ENCODE data around the gene VSIG10L2.

Gene VSIG10L2

GRCh38 chr11:125980436-125980835 lies 34.6 kb downstream of the VSIG10L2 start:
- no peak for ATAC-seq
- TF ChIP-seq ZC3H10 (CRISPR knock-in tag; IDR thresholded peaks at IDR 0.05) (no peak), ZNF70 (CRISPR knock-in tag; IDR thresholded peaks at IDR 0.05) (no peak), BACH2 (CRISPR knock-in tag; IDR thresholded peaks at IDR 0.05; ENCODE audit: borderline replicate concordance) (no peak), ZNF565 (CRISPR knock-in tag; conservative IDR thresholded peaks at IDR 0.05; ENCODE audit: low read depth) (no peak), ZFP30 (CRISPR knock-in tag; IDR thresholded peaks at IDR 0.05) (no peak), CSDC2 (CRISPR knock-in tag; IDR thresholded peaks at IDR 0.05) (no peak), ISL1 (CRISPR knock-in tag; IDR thresholded peaks at IDR 0.05) (no peak), POU6F1 (CRISPR knock-in tag; IDR thresholded peaks at IDR 0.05; ENCODE audit: borderline replicate concordance, low read depth) (no peak), ARNTL (CRISPR knock-in tag; IDR thresholded peaks at IDR 0.05; ENCODE audit: borderline replicate concordance, low read depth) (no peak), TOX (CRISPR knock-in tag; IDR thresholded peaks at IDR 0.05; ENCODE audit: borderline replicate concordance) (no peak), ZFP3 (CRISPR knock-in tag; IDR thresholded peaks at IDR 0.05) (no peak), ESRRG (CRISPR knock-in tag; IDR thresholded peaks at IDR 0.05) (no peak), TCF4 (CRISPR knock-in tag; IDR thresholded peaks at IDR 0.05; ENCODE audit: borderline replicate concordance) (no peak), ZNF8 (CRISPR knock-in tag; IDR thresholded peaks at IDR 0.05) (no peak), TSHZ2 (CRISPR knock-in tag; IDR thresholded peaks at IDR 0.05) (no peak), PATZ1 (CRISPR knock-in tag; IDR thresholded peaks at IDR 0.05; ENCODE audit: borderline replicate concordance) (no peak), OSR1 (CRISPR knock-in tag; IDR thresholded peaks at IDR 0.05) (no peak), GLIS3 (CRISPR knock-in tag; IDR thresholded peaks at IDR 0.05) (no peak), CREB5 (CRISPR knock-in tag; IDR thresholded peaks at IDR 0.05; ENCODE audit: low read depth) (no peak)

- TF ChIP-seq ZNF8 (CRISPR knock-in tag; IDR thresholded peaks at IDR 0.05) = no peak
- no peak for TF ChIP-seq RARB (CRISPR knock-in tag; IDR thresholded peaks at IDR 0.05)
- no peak for TF ChIP-seq OSR1 (CRISPR knock-in tag; IDR thresholded peaks at IDR 0.05)
- no peak for TF ChIP-seq ARNTL (CRISPR knock-in tag; IDR thresholded peaks at IDR 0.05; ENCODE audit: borderline replicate concordance, low read depth)
- no peak for TF ChIP-seq BACH2 (CRISPR knock-in tag; IDR thresholded peaks at IDR 0.05; ENCODE audit: borderline replicate concordance)
- no peak for TF ChIP-seq PATZ1 (CRISPR knock-in tag; IDR thresholded peaks at IDR 0.05; ENCODE audit: borderline replicate concordance)
- TF ChIP-seq POU6F1 (CRISPR knock-in tag; IDR thresholded peaks at IDR 0.05; ENCODE audit: borderline replicate concordance, low read depth) = no peak
- no peak for TF ChIP-seq ZFP3 (CRISPR knock-in tag; IDR thresholded peaks at IDR 0.05)
- TF ChIP-seq CSDC2 (CRISPR knock-in tag; IDR thresholded peaks at IDR 0.05) = no peak
- no peak for TF ChIP-seq ZFP30 (CRISPR knock-in tag; IDR thresholded peaks at IDR 0.05)
- no peak for ATAC-seq
Observed at GRCh38 chr11:125982348-125982730, 36.5 kb downstream of the VSIG10L2 start.

Measured in SK-N-SH treated with all-trans-retinoic acid at 6 μM for 48 hours (cell line).